Activated CD4-positive, alpha-beta T cell treated with anti-CD3 and anti-CD28 coated beads for 1 hour (primary cell): ENCODE data around the gene TNKS1BP1.
A peak's percentile ranks its signal among the peaks of the same experiment; 100 is the strongest.
"Not testable (repeated sequence)": the region's sequence is repeated elsewhere in the genome, so short reads cannot be mapped to it uniquely, and the experiment has no call there.

ENCODE experiments used
- DNase-seq: peaks from one replicate; pipeline ENCODE4 v3.0.0-alpha.2; 2020

Gene TNKS1BP1

GRCh38 chr11:57353852-57354251, 29.1 kb upstream of the TNKS1BP1 start:
- no peak for DNase-seq

DNA sequence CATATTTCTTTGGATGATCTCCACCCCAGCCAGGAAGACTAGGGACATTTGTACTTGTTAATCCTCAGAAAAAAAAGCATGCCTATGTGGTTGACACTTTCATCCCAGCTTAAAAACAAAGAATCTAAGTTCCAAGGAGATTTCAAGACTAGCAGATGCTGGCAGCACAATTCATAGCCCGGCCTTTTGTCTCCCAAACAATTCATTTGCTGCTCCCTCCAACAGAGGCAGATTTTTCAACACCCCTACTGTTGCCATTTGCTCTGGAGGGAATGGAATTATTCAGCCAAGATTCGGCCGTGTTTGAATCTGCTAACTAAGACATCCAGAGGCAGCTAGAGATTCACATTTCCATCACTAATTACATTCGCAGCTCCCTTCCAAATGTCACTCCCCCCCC, 28.7 kb upstream of the TNKS1BP1 start:
- DNase-seq = no peak

- no peak for DNase-seq
Measured at GRCh38 chr11:57353036-57353435, 28.3 kb upstream of the TNKS1BP1 start.

DNA sequence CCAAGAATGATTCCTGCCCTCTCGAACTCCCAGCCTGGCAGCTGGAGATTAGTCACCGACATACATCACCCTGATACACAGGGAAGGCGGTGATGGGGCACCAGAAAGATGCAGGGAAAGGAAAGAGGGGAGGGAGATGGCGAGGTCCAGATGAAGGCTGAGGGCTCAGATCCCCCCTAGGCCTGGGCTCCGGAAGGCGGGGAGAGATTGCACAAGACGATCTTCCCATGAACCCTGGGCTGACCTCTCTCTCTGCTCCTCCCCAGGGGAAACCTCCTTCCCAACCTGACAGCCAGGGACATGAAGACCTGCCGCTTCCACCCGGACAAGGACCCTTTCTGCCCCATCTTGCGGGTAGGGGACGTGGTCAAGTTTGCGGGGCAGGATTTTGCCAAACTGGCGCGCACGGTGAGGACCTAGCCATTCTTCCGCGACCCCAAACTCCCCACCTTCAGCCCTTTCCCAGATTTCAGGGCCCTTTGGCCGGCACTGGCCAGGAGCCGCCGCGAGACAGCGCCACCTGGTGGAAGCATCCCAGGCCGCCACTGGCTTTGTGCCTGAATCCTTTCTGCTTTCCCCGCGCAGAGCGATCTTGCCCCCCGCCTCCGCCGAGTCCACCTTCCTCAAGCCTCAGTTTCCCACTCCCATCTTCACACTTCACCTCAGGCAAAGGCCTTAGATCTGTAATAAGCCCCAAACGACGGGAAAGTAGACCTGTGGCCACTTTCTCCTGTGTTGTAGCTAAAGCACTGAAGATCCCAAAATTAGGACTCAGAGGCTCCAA, 24.9 kb upstream of the TNKS1BP1 start:
- DNase-seq = peak; percentile 34

DNA sequence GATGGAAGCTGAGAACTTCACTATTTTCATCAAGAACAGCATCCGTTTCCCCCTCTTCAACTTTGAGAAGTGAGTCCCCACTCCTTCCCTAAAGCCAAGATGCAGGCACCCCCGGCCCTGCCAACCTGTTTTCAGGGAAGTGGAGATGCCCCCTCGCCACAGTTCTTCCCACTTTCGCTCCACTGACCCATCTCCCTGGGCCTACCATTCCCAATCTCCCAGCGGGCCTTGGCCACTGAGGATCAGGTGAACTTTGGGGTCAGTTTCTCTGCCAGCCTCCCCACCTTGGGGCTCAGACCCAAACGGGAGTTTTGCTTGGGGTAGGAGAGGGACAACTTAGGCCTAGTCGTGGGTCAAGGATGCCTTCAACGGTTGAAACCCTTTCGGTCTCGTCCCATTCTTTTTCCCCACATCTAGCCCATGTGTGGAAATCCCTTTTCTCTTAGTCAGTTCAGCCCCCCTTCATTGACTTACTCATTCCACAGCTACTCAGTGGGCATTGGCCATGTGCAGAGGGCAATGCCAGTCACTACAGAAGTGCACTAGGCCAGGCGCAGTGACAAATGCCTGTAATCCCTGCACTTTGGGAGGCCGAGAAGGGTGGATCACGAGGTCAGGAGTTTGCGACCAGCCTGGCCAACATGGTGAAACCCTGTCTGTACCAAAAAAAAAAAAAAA, 24.0 kb upstream of the TNKS1BP1 start:
- DNase-seq = no peak

GRCh38 chr11:57348052-57348451, 23.3 kb upstream of the TNKS1BP1 start:
- DNase-seq = no peak

DNA sequence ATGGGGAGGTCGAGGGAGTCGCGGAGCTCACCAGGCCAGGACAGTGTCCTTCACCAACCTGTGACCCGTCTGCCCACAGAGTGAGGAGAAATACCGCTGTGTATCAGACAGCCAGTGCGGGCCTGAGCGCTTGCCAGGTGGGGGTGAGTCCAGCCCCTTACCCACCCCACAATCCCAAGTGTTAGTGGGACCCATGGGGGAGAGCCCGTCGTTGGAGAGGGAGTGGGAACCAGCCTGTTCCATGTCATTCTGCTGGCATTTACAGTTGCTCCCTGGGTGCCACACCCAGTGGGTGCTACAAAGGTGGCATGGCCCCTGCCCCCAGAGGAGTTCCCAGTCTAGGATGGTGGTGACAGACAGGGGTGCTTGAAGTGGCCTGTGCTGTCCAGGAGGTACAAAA, 22.6 kb upstream of the TNKS1BP1 start:
- DNase-seq = no peak

- peak; percentile 61 for DNase-seq
Measured at GRCh38 chr11:57345555-57346211, 20.9 kb upstream of the TNKS1BP1 start.

DNA sequence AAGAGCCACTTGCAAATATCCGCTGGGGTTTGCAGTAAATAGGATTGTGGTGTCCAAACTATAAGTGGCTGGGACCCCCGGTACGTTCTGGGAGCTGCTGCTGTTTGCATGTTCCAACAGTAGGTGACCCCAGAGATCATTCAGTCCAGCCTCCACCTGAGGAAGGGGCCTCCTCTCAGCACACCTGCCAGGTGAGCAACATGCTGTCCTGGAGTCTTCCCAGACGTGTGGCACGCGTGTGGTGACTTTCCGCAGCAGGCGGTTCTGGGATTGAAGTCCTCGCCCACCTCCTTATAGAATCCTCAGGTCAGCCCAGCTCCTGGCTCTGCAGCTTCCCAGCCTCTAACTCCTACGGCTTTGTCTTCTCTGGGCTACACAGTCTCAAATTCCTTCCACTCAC, 20.1 kb upstream of the TNKS1BP1 start:
- no peak for DNase-seq

- no peak for DNase-seq
Measured at GRCh38 chr11:57343825-57344224, 19.1 kb upstream of the TNKS1BP1 start.

DNA sequence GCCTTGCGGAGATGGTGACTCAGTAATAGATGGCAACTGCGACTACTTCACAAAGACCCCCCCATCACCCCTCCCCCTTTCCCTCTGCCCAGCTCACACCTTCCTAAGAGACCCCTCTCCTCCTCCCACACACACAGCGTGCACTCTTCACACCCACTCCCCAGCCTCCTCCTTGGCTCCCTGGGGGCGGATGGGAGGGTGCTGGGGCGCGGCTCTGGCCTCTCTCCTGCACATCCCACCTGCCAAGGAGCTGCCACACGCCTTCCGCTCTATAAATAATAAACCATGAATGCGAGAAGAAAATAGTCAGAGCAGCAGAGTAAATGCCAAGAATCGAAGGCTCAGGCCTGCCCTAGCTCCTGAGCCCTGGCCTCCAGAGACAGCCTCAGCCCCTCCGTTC, 17.9 kb upstream of the TNKS1BP1 start:
- no peak for DNase-seq

DNA sequence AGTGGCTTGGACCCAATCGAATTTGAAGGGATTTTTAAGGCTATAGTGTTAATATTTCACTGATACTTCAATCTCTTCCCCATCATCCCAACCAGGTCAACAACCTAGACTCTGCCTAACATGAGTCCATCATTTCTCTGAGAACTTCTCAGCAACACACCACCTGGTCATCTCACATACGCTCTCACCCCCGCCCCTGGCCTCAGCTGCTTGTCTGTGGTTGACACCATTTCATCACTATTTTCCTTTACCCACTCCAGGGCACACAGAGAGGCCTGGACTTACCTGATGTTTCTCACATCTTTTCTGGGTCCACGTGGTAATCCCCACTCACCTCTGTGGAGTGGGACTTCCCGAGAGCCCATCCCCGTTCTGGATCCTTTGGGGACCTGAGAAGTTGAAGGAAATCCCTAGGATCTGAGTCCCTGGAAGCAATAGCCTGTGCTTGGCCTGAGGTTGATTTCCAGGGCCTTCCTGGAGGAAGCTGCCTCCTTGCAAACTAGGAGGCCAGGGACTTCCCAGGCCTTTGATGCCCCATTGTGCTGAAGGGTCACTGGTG, 16.6 kb upstream of the TNKS1BP1 start:
- DNase-seq = no peak

GRCh38 chr11:57340039-57340615, 15.4 kb upstream of the TNKS1BP1 start:
- no peak for DNase-seq

GRCh38 chr11:57339328-57339727, 14.6 kb upstream of the TNKS1BP1 start:
- DNase-seq = no peak

DNA sequence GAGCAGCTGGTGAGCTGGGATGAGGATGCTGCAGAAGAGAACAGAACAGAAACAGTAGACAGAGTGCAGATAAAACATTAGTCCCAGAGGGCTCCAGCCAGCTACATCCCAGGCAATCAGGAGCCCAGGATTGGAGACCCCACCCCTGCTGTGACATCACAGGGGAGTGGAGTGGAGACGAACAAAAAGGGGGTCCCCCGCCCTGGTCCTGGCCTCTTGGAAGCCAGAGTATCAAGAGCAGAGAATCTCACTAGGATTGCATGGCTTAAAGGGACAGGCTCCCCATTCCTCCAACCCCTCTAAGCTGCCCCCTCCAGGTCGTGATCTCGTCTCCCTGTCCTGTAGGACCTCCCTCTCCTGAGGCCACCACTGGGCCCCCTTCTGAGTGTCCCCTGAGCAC, 13.4 kb upstream of the TNKS1BP1 start, which contains the start of gene P2RX3:
Gene P2RX3 (plus strand): TSS at position 211 of the 400 bp plus-strand sequence. CDS start 199 bp downstream, outside the sequence.
- no peak for DNase-seq

- not testable (repeated sequence) for DNase-seq
Measured at GRCh38 chr11:57336856-57337255, 12.1 kb upstream of the TNKS1BP1 start.

DNA sequence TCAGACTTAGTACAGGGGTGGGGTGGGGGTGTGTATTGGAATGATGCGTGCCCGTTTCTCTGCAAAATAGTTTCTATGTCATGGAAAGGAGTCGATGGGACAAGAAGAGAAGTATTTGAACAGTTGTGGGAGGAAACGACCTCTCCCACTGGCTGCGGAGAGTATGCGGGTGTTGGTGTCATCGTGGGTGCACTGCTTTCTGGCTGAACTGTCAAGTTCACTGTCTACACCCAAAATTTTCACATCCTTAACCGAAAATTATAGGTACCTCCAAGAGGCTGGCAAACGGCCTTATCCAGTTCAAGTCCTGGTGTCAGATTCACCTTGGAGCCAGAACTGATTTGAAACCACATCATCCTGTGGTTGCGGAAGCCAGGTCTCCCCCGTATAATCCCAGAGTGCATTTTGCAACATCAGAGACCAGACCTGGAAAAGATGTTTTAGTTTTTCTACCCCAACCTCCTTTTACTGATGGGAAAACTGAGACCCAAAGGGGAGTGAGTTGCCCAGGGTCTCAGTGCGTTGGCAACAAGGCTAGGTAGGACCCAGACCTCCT, 11.4 kb upstream of the TNKS1BP1 start:
- DNase-seq = no peak

DNA sequence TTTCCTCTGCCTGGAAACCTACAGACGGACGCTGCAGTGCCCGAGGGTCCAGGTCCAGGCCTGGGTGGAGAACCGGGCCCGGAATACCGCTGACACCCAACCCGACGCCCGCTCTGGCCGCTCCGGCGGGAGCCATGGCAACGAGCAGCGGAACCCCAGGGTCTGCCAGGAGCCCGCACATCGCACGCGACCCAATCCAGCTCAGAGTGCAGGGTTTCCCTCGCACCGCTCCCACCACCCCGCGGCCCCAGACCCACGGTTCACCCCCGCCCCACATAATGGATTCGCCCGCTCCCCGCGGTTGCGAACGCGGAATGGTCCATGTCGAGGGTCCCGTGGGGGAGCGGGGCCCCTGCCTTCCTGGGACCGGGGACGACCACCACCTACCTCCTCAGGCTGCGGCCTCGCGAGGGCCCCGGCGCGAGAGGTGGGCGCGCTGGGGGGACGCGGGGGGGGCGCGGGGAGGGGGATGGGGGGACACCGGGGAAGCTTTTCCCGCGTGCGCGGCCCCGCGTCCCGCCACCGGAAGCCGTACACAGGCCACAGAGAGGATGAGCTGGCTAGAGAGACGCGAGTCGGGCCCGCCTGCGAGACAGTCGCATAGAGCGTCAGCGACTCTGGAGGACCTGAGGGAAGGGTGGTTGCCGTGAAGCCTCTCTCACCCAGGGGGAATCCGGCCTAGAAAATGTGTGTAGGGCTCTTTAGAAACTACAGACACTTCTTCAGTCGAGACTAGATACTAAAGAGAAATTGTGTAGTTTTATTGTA, 10.8 kb upstream of the TNKS1BP1 start, which contains the start of gene SSRP1:
Gene SSRP1 (minus strand): TSS at position 550 of the 768 bp plus-strand sequence. CDS start 771 bp downstream, outside the sequence.
- DNase-seq = peak; percentile 81

- no peak for DNase-seq
Measured at GRCh38 chr11:57335023-57335342, 10.2 kb upstream of the TNKS1BP1 start.

DNA sequence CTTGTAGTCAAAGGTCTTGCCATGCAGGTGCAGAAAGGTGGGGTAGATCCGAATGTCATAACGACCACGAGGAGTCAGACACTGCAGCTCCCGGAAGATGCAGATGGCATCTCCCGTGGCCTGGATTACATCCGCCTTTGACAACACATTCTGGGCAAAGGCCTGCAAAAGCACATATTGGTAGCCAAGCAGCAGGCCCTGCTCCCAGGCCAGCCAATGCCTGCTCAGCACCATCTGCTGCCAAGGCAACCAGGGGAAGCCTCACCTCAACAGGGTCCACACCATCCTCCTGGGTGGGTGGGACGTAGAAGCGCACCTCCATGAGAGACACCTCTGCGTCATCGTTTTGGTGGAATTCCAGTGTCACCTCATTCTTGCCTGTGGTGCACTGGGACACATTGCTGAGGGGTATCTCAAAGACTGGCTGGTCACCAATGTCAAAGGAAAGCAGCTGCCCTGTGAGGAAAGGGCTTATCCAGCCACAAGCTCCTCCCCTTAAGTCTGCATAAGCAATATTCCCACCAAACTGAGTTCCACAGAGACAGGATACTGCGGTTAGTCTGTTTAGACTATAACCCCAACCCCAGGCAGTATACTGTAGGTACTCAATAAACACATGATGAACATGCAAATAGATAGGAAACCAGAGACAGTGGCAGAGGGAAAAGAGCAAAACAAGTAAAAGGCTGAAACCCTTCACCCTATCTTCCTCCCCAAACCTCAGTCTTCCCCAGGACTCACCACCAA, 8.1 kb upstream of the TNKS1BP1 start:
- DNase-seq = no peak

GRCh38 chr11:57331720-57332119, 7.0 kb upstream of the TNKS1BP1 start:
- DNase-seq = no peak
